ENCODE measurements around the gene PRKCZ. TPM values are rescaled to one million over a fixed set of nuclear protein-coding genes. Genes with fewer than 3 reads are reported as not detected.
A peak's percentile ranks its signal among the peaks of the same experiment; 100 is the strongest.

PRKCZ gene
- polyA plus RNA-seq, 1 of the 3 experiments (the other 2 are of a cell fraction): 24.2 TPM

- H3K9ac ChIP-seq: no peak overlapping the region
- WGBS (ENCODE audit: low lambda C conversion rate): 25% methylated on average over 11 of the region's 75 CpGs
- no peaks in the 10 kb centered on the region for H3K79me2 ChIP-seq (ENCODE audit: insufficient read depth)
- H3K36me3 ChIP-seq (replicated peaks in 1 of 2; ENCODE audit: control insufficient read depth in 1 of 2, insufficient read depth in 2 of 2, low read length in 1 of 2): no peaks in the 10 kb centered on the region
- CTCF ChIA-PET: interaction anchor here (0.6 to 8.3 kb wide), 58 partner anchors 9 to 379 kb away, joined by 3 to 268 read pairs (median 6); partner anchors contain the start of genes CALML6, CFAP74, GABRD and TMEM52
- peaks cover 0 to 6% of the 10 kb centered on the region in 2 experiments; a peak in 1 of 4 replicates for H3K4me1 ChIP-seq (ENCODE audit: control insufficient read depth in 1 of 2, insufficient read depth in 2 of 2, low read depth in 1 of 2, low read length in 1 of 2)
- H3K9me3 ChIP-seq: no peaks in the 10 kb centered on the region
- peak; percentile 97 for DNase-seq
- H3K27ac ChIP-seq (ENCODE audit: low read depth in 2 of 2, low read length in 1 of 2): no peak overlapping the region
- POLR2A ChIA-PET: interaction anchor here (0.5 to 1.5 kb wide), 5 partner anchors 11 to 221 kb away, joined by 3 to 6 read pairs (median 5); no protein-coding TSS in a partner anchor
- no peaks in the 10 kb centered on the region for H3K9me2 ChIP-seq
- H3K4me3 ChIP-seq (ENCODE audit: low read depth in 2 of 2, low read length in 1 of 2): peak overlapping the region; percentile 15 to 41; a peak in 1 of 4 replicates
- H4K20me1 ChIP-seq (ENCODE audit: insufficient read depth): no peaks in the 10 kb centered on the region
- H3K4me2 ChIP-seq: no peak overlapping the region
- no peaks in the 10 kb centered on the region for H3F3A ChIP-seq (replicated peaks; ENCODE audit: insufficient read depth)
- TF ChIP-seq, protein P1, sequence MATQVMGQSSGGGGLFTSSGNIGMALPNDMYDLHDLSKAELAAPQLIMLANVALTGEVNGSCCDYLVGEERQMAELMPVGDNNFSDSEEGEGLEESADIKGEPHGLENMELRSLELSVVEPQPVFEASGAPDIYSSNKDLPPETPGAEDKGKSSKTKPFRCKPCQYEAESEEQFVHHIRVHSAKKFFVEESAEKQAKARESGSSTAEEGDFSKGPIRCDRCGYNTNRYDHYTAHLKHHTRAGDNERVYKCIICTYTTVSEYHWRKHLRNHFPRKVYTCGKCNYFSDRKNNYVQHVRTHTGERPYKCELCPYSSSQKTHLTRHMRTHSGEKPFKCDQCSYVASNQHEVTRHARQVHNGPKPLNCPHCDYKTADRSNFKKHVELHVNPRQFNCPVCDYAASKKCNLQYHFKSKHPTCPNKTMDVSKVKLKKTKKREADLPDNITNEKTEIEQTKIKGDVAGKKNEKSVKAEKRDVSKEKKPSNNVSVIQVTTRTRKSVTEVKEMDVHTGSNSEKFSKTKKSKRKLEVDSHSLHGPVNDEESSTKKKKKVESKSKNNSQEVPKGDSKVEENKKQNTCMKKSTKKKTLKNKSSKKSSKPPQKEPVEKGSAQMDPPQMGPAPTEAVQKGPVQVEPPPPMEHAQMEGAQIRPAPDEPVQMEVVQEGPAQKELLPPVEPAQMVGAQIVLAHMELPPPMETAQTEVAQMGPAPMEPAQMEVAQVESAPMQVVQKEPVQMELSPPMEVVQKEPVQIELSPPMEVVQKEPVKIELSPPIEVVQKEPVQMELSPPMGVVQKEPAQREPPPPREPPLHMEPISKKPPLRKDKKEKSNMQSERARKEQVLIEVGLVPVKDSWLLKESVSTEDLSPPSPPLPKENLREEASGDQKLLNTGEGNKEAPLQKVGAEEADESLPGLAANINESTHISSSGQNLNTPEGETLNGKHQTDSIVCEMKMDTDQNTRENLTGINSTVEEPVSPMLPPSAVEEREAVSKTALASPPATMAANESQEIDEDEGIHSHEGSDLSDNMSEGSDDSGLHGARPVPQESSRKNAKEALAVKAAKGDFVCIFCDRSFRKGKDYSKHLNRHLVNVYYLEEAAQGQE (IDR thresholded peaks at IDR 0.05; ENCODE audit: low read depth, low read length): no peak
- TF ChIP-seq NFIC (IDR thresholded peaks at IDR 0.05; ENCODE audit: borderline replicate concordance): no peak
- TF ChIP-seq MXI1 (IDR thresholded peaks at IDR 0.05; ENCODE audit: low read depth, low read length): no peak; the same call in 1 of the 2 replicates
- TF ChIP-seq, protein P2, sequence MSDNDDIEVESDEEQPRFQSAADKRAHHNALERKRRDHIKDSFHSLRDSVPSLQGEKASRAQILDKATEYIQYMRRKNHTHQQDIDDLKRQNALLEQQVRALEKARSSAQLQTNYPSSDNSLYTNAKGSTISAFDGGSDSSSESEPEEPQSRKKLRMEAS (IDR thresholded peaks at IDR 0.05; ENCODE audit: low read depth): no peak
- no peak for TF ChIP-seq RFX5 (IDR thresholded peaks at IDR 0.05; ENCODE audit: low read length)
- TF ChIP-seq, protein P3, sequence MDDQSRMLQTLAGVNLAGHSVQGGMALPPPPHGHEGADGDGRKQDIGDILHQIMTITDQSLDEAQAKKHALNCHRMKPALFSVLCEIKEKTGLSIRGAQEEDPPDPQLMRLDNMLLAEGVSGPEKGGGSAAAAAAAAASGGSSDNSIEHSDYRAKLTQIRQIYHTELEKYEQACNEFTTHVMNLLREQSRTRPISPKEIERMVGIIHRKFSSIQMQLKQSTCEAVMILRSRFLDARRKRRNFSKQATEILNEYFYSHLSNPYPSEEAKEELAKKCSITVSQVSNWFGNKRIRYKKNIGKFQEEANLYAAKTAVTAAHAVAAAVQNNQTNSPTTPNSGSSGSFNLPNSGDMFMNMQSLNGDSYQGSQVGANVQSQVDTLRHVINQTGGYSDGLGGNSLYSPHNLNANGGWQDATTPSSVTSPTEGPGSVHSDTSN (IDR thresholded peaks at IDR 0.05): no peak
- TF ChIP-seq JUND (IDR thresholded peaks at IDR 0.05): no peak
- TF ChIP-seq, protein P4, sequence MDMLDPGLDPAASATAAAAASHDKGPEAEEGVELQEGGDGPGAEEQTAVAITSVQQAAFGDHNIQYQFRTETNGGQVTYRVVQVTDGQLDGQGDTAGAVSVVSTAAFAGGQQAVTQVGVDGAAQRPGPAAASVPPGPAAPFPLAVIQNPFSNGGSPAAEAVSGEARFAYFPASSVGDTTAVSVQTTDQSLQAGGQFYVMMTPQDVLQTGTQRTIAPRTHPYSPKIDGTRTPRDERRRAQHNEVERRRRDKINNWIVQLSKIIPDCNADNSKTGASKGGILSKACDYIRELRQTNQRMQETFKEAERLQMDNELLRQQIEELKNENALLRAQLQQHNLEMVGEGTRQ (IDR thresholded peaks at IDR 0.05; ENCODE audit: borderline replicate concordance, low read depth, low read length): no peak
- TF ChIP-seq TAF1 (IDR thresholded peaks at IDR 0.05; ENCODE audit: borderline replicate concordance, low read depth, low read length): no peak
- no peak for TF ChIP-seq SIN3A (IDR thresholded peaks at IDR 0.05; ENCODE audit: borderline replicate concordance, low read depth, low read length)
- no peak for TF ChIP-seq RCOR1 (IDR thresholded peaks at IDR 0.05; ENCODE audit: low read length)
- peak; percentile 58 for TF ChIP-seq CTCF (IDR thresholded peaks at IDR 0.05)
- TF ChIP-seq TEAD4 (IDR thresholded peaks at IDR 0.05; ENCODE audit: borderline replicate concordance, insufficient read depth): no peak
- TF ChIP-seq SMC3 (IDR thresholded peaks at IDR 0.05; ENCODE audit: low read depth, low read length): peak; percentile 65
- no peak for TF ChIP-seq FOXM1 (IDR thresholded peaks at IDR 0.05; ENCODE audit: low read depth)
- TF ChIP-seq FOXJ3 (CRISPR knock-in tag; IDR thresholded peaks at IDR 0.05): no peak
- no peak for TF ChIP-seq CHD2 (IDR thresholded peaks at IDR 0.05; ENCODE audit: low read length, partially characterized antibody)
- TF ChIP-seq MEF2A (IDR thresholded peaks at IDR 0.05; ENCODE audit: borderline replicate concordance, low read depth): no peak
- no peak for TF ChIP-seq USF1 (IDR thresholded peaks at IDR 0.05; ENCODE audit: borderline replicate concordance, low read depth)
- no peak for TF ChIP-seq GABPA (IDR thresholded peaks at IDR 0.05; ENCODE audit: low read depth)
- TF ChIP-seq RAD21 (IDR thresholded peaks at IDR 0.05; ENCODE audit: low read length): peak; percentile 71
- TF ChIP-seq GATA2 (CRISPR knock-in tag; IDR thresholded peaks at IDR 0.05): no peak
- peak; percentile 54 for TF ChIP-seq NRF1 (IDR thresholded peaks at IDR 0.05; ENCODE audit: low read depth, low read length)
- peak overlapping the region; percentile 59; the same call in 1 of the 2 replicates for H2AFZ ChIP-seq (ENCODE audit: low read depth)
- H3K27me3 ChIP-seq (ENCODE audit: insufficient read depth): no peaks in the 10 kb centered on the region
These were observed 5.5 kb upstream of the PRKCZ start for GRCh38 chr1:2044510-2045319.

All from SK-N-SH (cell line).